Activated CD4-positive, alpha-beta T cell treated with anti-CD3 and anti-CD28 coated beads, Interleukin-2, amount 50 U/mL, for 4 hours (primary cell): ENCODE results near the gene PYY.
"Not testable (repeated sequence)": the region's sequence is repeated elsewhere in the genome, so short reads cannot be mapped to it uniquely, and the experiment has no call there.

ENCODE experiments used
- DNase-seq, 2 experiments: peaks; one replicate each; pipeline ENCODE4 v3.0.0-alpha.2; 2020

The PYY gene

GRCh38 chr17:43945074-43945829, 8.5 kb downstream of the PYY start:
- DNase-seq = no peak

GRCh38 chr17:43942051-43942685, 11.6 kb downstream of the PYY start, which contains the start of gene PPY:
PPY (minus strand) TSS chr17:43942476; CDS start chr17:43941654, 822 bp downstream.
- DNase-seq = no peak

GRCh38 chr17:43940630-43941029, 13.1 kb downstream of the PYY start:
- DNase-seq = no peak

- DNase-seq = no peak
Measured at GRCh38 chr17:43939886-43940285, 13.9 kb downstream of the PYY start.

GRCh38 chr17:43939452-43939851, 14.3 kb downstream of the PYY start:
- DNase-seq = not testable (repeated sequence)

GRCh38 chr17:43938838-43939182, 14.9 kb downstream of the PYY start:
- DNase-seq = no peak

GRCh38 chr17:43936434-43936833, 17.3 kb downstream of the PYY start:
- no peak for DNase-seq

- DNase-seq = no peak
Measured at GRCh38 chr17:43935926-43936261, 17.8 kb downstream of the PYY start.

GRCh38 chr17:43935204-43935925, 18.4 kb downstream of the PYY start:
- no peak for DNase-seq

- no peak for DNase-seq
Measured at GRCh38 chr17:43932923-43933322, 20.8 kb downstream of the PYY start.

GRCh38 chr17:43932357-43932756, 21.4 kb downstream of the PYY start:
- DNase-seq = no peak

GRCh38 chr17:43931062-43931571, 22.6 kb downstream of the PYY start:
- no peak for DNase-seq

GRCh38 chr17:43928609-43929008, 25.1 kb downstream of the PYY start:
- no peak for DNase-seq

GRCh38 chr17:43927929-43928328, 25.8 kb downstream of the PYY start:
- not testable (repeated sequence) for DNase-seq

GRCh38 chr17:43927060-43927864, 26.5 kb downstream of the PYY start:
- DNase-seq = no peak

- no peak for DNase-seq
Measured at GRCh38 chr17:43924558-43924957, 29.2 kb downstream of the PYY start.

- no peak for DNase-seq
Measured at GRCh38 chr17:43920500-43921095, 33.1 kb downstream of the PYY start.

- no peak for DNase-seq
Measured at GRCh38 chr17:43918026-43918389, 35.7 kb downstream of the PYY start.

- peak; percentile 36 to 44 for DNase-seq
Measured at GRCh38 chr17:43917348-43918025, 36.3 kb downstream of the PYY start.

GRCh38 chr17:43917016-43917347, 36.8 kb downstream of the PYY start:
- no peak for DNase-seq

- DNase-seq = no peak
Measured at GRCh38 chr17:43916385-43916784, 37.4 kb downstream of the PYY start.

GRCh38 chr17:43915559-43915958, 38.2 kb downstream of the PYY start:
- no peak for DNase-seq
